Upper lobe of left lung (tissue), 6 donors: ENCODE data around the gene USP48. TPM values are rescaled to one million over a fixed set of nuclear protein-coding genes. Genes with fewer than 3 reads are reported as not detected.

Experiments used
- ATAC-seq, 2 donors: fragments of 200-7000 bp; cut with Tn5 transposase; one replicate each; pipeline ENCODE4 v1.9.1; 2022; ENCODE audit warnings: mild to moderate bottlenecking in 2 of 2, moderate library complexity in 2 of 2; ENCODE audit not compliant: low FRiP score in 2 of 2
- DNase-seq, 2 donors: peaks; one replicate each; pipeline ENCODE4 v3.0.0-alpha.2; 2019 to 2020
- H3K27ac ChIP-seq, 4 donors: fragments of 200-600 bp; sonication (generic); one replicate each; pipeline ENCODE4 v1.5.1; 2016 to 2019
- H3K27me3 ChIP-seq, 4 donors: fragments of 200-600 bp; sonication (generic); one replicate each; pipeline ENCODE4 v1.5.1; 2017 to 2019
- H3K36me3 ChIP-seq, 4 donors: fragments of 200-600 bp; sonication (generic); one replicate each; pipeline ENCODE4 v1.5.1; 2016 to 2019
- H3K4me1 ChIP-seq, 4 donors: fragments of 200-600 bp; sonication (generic); one replicate each; pipeline ENCODE4 v1.5.1; 2018 to 2019
- H3K4me3 ChIP-seq, 4 donors: fragments of 200-600 bp; sonication (generic); one replicate each; pipeline ENCODE4 v1.5.1; 2017 to 2019; ENCODE audit warnings: mild to moderate bottlenecking in 2 of 4, moderate library complexity in 1 of 4
- H3K9me3 ChIP-seq, 4 donors: fragments of 200-600 bp; sonication (generic); one replicate each; pipeline ENCODE4 v1.5.1; 2018 to 2019
- CTCF ChIP-seq, 6 experiments: fragments of 450-650 bp in 4 of 6; fragments of 200-600 bp in 2 of 6; sonication (generic) in 2 of 6; IDR thresholded peaks; one replicate each; pipeline ENCODE4 v1.5.1; 2016 to 2019; ENCODE audit warnings: antibody characterized with exemption in 6 of 6
- EP300 ChIP-seq, 4 donors: sonication (generic); formaldehyde crosslinking; IDR thresholded peaks; one replicate each; pipeline ENCODE4 v1.5.1; 2017; ENCODE audit warnings: antibody characterized with exemption in 4 of 4, control low read depth in 2 of 4
- POLR2A ChIP-seq, 4 donors: fragments of 450-650 bp; IDR thresholded peaks; one replicate each; pipeline ENCODE4 v1.5.1; 2016 to 2017; ENCODE audit warnings: antibody characterized with exemption in 4 of 4, mild to moderate bottlenecking in 2 of 4
- POLR2AphosphoS5 ChIP-seq, 2 donors: sonication (generic); formaldehyde crosslinking; IDR thresholded peaks; one replicate each; pipeline ENCODE4 v1.5.1; 2017; ENCODE audit warnings: antibody characterized with exemption in 2 of 2
- WGBS, 2 donors: methylation state at CpG; one replicate each; pipeline ENCODE4 v1.1.5; 2017 to 2018; 5-methylcytosine and 5-hydroxymethylcytosine counted together
- total RNA-seq, 6 donors: library from RNA; depleted of rRNA in 4 of 6; stranded (reverse); fragments of >200 nt in 4 of 6; gene quantifications; one replicate each; pipeline versions ENCODE4 v1.1.0 to v1.2.1, GENCODE V29; 2016 to 2021
- donor health status: DM: no; HTN: no; CAD: no; lungs with moderate emphysema.
- donor health status: DM: no; HTN: yes; CAD: no; lungs with severe emphysema.

Gene USP48
- total RNA-seq, 6 donors from 2014 or later = 39.1 to 173 (median 53.4) TPM

- H3K4me1 ChIP-seq = no peaks in the 10 kb centered on the region
- DNase-seq = no peak
- peaks cover 4 to 50% (median 29%) of the 10 kb centered on the region in 4 donors for H3K36me3 ChIP-seq
- 90 to 94% methylated on average over 10 to 11 of the region's 11 CpGs for WGBS, 2 donors
- no peaks in the 10 kb centered on the region for H3K9me3 ChIP-seq
- H3K27ac ChIP-seq = no peak overlapping the region
- TF ChIP-seq POLR2AphosphoS5 (IDR thresholded peaks at IDR 0.05) (no peak), POLR2A (IDR thresholded peaks at IDR 0.05) (no peak), EP300 (IDR thresholded peaks at IDR 0.05) (no peak), CTCF (IDR thresholded peaks at IDR 0.05) (no peak)
- H3K27me3 ChIP-seq = no peaks in the 10 kb centered on the region
- H3K4me3 ChIP-seq = no peak overlapping the region
- peak in 1 of 2 donors; percentile 28 for ATAC-seq
Observed at GRCh38 chr1:21821385-21822019, 38.6 kb upstream of the USP48 start.

DNA sequence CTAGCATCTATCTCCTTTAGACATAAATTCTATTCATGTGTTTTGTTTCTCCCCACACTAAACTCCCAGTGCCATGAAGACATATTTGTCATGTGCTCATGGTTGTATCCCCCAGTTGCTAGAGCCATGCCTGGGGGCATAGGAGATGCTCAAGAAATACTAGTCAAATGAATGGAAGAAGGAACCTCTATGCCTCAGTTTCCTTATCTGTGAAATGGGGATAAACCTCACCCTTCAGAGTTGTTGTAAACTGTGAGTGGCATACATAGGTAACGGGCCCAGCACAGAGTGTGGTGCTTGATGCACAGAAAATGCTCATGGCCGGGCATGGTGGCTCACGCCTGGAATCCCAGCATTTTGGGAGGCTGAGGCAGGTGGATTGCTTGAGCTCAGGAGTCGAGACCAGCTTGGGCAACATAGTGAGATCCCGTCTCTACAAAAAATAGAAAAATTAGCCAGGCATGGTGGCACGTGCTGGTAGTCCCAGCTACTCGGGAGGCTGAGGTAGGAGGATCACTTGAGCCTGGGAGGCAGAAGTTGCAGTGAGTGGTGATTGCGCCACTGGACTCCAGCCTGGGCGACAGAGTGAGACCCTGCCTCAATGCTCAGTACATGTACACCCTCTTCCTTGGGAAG, 37.8 kb upstream of the USP48 start:
- DNase-seq (no peak), ATAC-seq (no peak)
- Histone ChIP-seq H3K27me3 (no peaks in the 10 kb centered on the region), H3K4me3 (no peak overlapping the region), H3K36me3 (peaks cover 4 to 43% (median 25%) of the 10 kb centered on the region in 4 donors), H3K4me1 (no peaks in the 10 kb centered on the region), H3K27ac (no peak overlapping the region), H3K9me3 (no peaks in the 10 kb centered on the region)
- WGBS, 2 donors = 93 to 95% methylated on average over 9 of the region's 9 CpGs
- no peak for TF ChIP-seq POLR2A (IDR thresholded peaks at IDR 0.05)
- TF ChIP-seq POLR2AphosphoS5 (IDR thresholded peaks at IDR 0.05) = no peak
- no peak for TF ChIP-seq EP300 (IDR thresholded peaks at IDR 0.05)
- TF ChIP-seq CTCF (IDR thresholded peaks at IDR 0.05) = no peak

GRCh38 chr1:21818656-21819055, 35.7 kb upstream of the USP48 start:
- ATAC-seq (peak in 1 of 2 donors; percentile 26), DNase-seq (peak in 1 of 2 donors; percentile 56)
- TF ChIP-seq EP300 (IDR thresholded peaks at IDR 0.05) = no peak
- TF ChIP-seq POLR2A (IDR thresholded peaks at IDR 0.05) = no peak
- no peak for TF ChIP-seq POLR2AphosphoS5 (IDR thresholded peaks at IDR 0.05)
- TF ChIP-seq CTCF (IDR thresholded peaks at IDR 0.05) = no peak
- H3K9me3 ChIP-seq = no peaks in the 10 kb centered on the region
- H3K36me3 ChIP-seq = peaks cover under 1 to 26% (median 12%) of the 10 kb centered on the region in 4 donors
- no peak overlapping the region for H3K4me3 ChIP-seq
- H3K27me3 ChIP-seq = peaks cover 0 to 5% (median 0%) of the 10 kb centered on the region in 4 donors
- WGBS, 2 donors = 22 to 28% methylated on average over 9 of the region's 10 CpGs
- no peak overlapping the region for H3K27ac ChIP-seq
- H3K4me1 ChIP-seq = peaks cover 0 to 11% (median 9%) of the 10 kb centered on the region in 4 donors

DNA sequence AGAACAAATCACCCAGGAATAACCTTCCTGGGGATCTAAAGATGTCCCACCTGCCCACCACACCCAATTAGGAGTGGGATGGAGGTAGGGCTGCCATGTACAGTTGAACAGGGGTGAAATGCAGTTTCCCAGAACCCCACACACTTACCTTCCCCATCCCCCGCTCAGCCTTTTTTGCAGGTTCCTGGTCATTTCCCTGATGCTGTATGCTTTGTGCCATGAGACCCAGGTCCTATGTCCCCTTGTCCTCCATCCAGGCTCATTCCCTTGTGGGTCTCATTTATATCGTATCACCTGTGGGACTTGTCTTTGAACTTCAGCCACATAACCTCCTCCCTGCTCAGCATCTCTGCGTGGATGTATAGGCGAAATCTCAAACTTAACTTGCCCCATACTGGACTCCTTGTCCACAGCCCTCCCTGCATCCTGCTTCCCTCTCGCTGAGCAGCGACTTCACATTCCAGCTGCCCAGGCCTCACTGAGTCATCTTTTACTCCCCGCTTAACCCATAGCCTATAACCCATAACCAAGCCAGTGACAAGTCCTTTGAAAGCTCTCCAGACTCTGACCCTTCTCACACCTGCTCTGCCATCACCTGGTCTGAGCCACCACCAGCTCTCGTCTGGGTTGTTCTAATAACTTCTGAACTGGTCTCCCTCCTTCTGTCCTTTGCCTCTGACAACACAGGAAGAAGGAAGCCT, 33.8 kb upstream of the USP48 start:
- 92 to 96% methylated on average over 8 of the region's 8 CpGs for WGBS, 2 donors
- ATAC-seq (no peak), DNase-seq (no peak)
- Histone ChIP-seq H3K27ac (no peak overlapping the region), H3K4me3 (no peak overlapping the region), H3K36me3 (peaks cover 0 to 9% (median 4%) of the 10 kb centered on the region in 4 donors), H3K9me3 (no peaks in the 10 kb centered on the region), H3K27me3 (peaks cover 0 to 5% (median 0%) of the 10 kb centered on the region in 4 donors), H3K4me1 (peaks cover 0 to 11% (median 9%) of the 10 kb centered on the region in 4 donors)
- TF ChIP-seq POLR2A (IDR thresholded peaks at IDR 0.05) (no peak), EP300 (IDR thresholded peaks at IDR 0.05) (no peak), CTCF (IDR thresholded peaks at IDR 0.05) (no peak), POLR2AphosphoS5 (IDR thresholded peaks at IDR 0.05) (no peak)
